NCI-H128 (cell line): ENCODE measurements around the gene GALNT14.

Experiments used
- DNase-seq: peaks from one replicate; lab custom pipeline; 2025; ENCODE audit not compliant: unreplicated experiment; lab: John Stamatoyannopoulos, UW

GALNT14 gene

GRCh38 chr2:31136732-31137131 lies 1.5 kb downstream of the GALNT14 start:
- no peak for DNase-seq

- no peak for DNase-seq
Measured at GRCh38 chr2:31136000-31136399, 2.2 kb downstream of the GALNT14 start.

GRCh38 chr2:31134480-31134879 lies 3.8 kb downstream of the GALNT14 start:
- no peak for DNase-seq

GRCh38 chr2:31132786-31133185 lies 5.5 kb downstream of the GALNT14 start:
- DNase-seq, result no peak

- no peak for DNase-seq
Measured at GRCh38 chr2:31131871-31132270, 6.4 kb downstream of the GALNT14 start.

- DNase-seq, result no peak
Measured at GRCh38 chr2:31129375-31130171, 8.7 kb downstream of the GALNT14 start.

GRCh38 chr2:31127931-31128330 lies 10.3 kb downstream of the GALNT14 start:
- no peak for DNase-seq

- no peak for DNase-seq
Measured at GRCh38 chr2:31125918-31126695, 12.1 kb downstream of the GALNT14 start.

- no peak for DNase-seq
Measured at GRCh38 chr2:31124904-31125303, 13.3 kb downstream of the GALNT14 start.

GRCh38 chr2:31122133-31122532 lies 16.1 kb downstream of the GALNT14 start:
- no peak for DNase-seq

- no peak for DNase-seq
Measured at GRCh38 chr2:31113765-31114164, 24.5 kb downstream of the GALNT14 start.

- no peak for DNase-seq
Measured at GRCh38 chr2:31112544-31112943, 25.7 kb downstream of the GALNT14 start.

- no peak for DNase-seq
Measured at GRCh38 chr2:31110998-31111397, 27.2 kb downstream of the GALNT14 start.

- no peak for DNase-seq
Measured at GRCh38 chr2:31110431-31110830, 27.8 kb downstream of the GALNT14 start.

GRCh38 chr2:31109633-31110192 lies 28.5 kb downstream of the GALNT14 start:
- DNase-seq, result no peak

- DNase-seq, result no peak
Measured at GRCh38 chr2:31108561-31109286, 29.5 kb downstream of the GALNT14 start.

GRCh38 chr2:31107591-31108300 lies 30.5 kb downstream of the GALNT14 start:
- DNase-seq, result no peak

GRCh38 chr2:31101701-31102100 lies 36.5 kb downstream of the GALNT14 start:
- DNase-seq, result no peak

- DNase-seq, result no peak
Measured at GRCh38 chr2:31097962-31098613, 40.2 kb downstream of the GALNT14 start.

- DNase-seq, result no peak
Measured at GRCh38 chr2:31090188-31090587, 48.1 kb downstream of the GALNT14 start.
